Measurements from ENCODE around the gene MBD5. TPM values are rescaled to one million over a fixed set of nuclear protein-coding genes. Genes with fewer than 3 reads are reported as not detected.

The MBD5 gene
- polyA plus RNA-seq, 1 of the 3 experiments (the other 2 are of a cell fraction), result 7.4 TPM

GRCh38 chr2:148067801-148068200, 46.9 kb downstream of the MBD5 start (continued):
- TF ChIP-seq, protein P1, sequence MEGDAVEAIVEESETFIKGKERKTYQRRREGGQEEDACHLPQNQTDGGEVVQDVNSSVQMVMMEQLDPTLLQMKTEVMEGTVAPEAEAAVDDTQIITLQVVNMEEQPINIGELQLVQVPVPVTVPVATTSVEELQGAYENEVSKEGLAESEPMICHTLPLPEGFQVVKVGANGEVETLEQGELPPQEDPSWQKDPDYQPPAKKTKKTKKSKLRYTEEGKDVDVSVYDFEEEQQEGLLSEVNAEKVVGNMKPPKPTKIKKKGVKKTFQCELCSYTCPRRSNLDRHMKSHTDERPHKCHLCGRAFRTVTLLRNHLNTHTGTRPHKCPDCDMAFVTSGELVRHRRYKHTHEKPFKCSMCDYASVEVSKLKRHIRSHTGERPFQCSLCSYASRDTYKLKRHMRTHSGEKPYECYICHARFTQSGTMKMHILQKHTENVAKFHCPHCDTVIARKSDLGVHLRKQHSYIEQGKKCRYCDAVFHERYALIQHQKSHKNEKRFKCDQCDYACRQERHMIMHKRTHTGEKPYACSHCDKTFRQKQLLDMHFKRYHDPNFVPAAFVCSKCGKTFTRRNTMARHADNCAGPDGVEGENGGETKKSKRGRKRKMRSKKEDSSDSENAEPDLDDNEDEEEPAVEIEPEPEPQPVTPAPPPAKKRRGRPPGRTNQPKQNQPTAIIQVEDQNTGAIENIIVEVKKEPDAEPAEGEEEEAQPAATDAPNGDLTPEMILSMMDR (IDR thresholded peaks at IDR 0.05), result no peak
- TF ChIP-seq NRF1 (IDR thresholded peaks at IDR 0.05; ENCODE audit: low read depth, low read length), result no peak
- TF ChIP-seq, protein P2, sequence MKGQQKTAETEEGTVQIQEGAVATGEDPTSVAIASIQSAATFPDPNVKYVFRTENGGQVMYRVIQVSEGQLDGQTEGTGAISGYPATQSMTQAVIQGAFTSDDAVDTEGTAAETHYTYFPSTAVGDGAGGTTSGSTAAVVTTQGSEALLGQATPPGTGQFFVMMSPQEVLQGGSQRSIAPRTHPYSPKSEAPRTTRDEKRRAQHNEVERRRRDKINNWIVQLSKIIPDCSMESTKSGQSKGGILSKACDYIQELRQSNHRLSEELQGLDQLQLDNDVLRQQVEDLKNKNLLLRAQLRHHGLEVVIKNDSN (IDR thresholded peaks at IDR 0.05; ENCODE audit: borderline replicate concordance, low read depth), result no peak

GRCh38 chr2:148071351-148071750, 50.5 kb downstream of the MBD5 start:
- H4K20me1 ChIP-seq (ENCODE audit: insufficient read depth), result no peaks in the 10 kb centered on the region
- no peak overlapping the region for H3K4me3 ChIP-seq (ENCODE audit: low read depth in 2 of 2, low read length in 1 of 2)
- H3K4me2 ChIP-seq, result no peak overlapping the region
- H3K27me3 ChIP-seq (ENCODE audit: insufficient read depth), result no peaks in the 10 kb centered on the region
- ChIA-PET POLR2A (no interaction called here), CTCF (no interaction called here)
- no peaks in the 10 kb centered on the region for H3K9me3 ChIP-seq
- H3K27ac ChIP-seq (ENCODE audit: low read depth in 2 of 2, low read length in 1 of 2), result no peak overlapping the region
- DNase-seq, result no peak
- H2AFZ ChIP-seq (ENCODE audit: low read depth), result no peak overlapping the region
- WGBS (ENCODE audit: low lambda C conversion rate), result 98% methylated on average over 4 of the region's 4 CpGs
- H3K36me3 ChIP-seq (replicated peaks in 1 of 2; ENCODE audit: control insufficient read depth in 1 of 2, insufficient read depth in 2 of 2, low read length in 1 of 2), result peaks cover 0 to 2% of the 10 kb centered on the region in 2 experiments
- TF ChIP-seq MXI1 (IDR thresholded peaks at IDR 0.05; ENCODE audit: low read depth, low read length) (no peak), TAF1 (IDR thresholded peaks at IDR 0.05; ENCODE audit: borderline replicate concordance, low read depth, low read length) (no peak), FOXJ3 (CRISPR knock-in tag; IDR thresholded peaks at IDR 0.05) (no peak), USF2 (IDR thresholded peaks at IDR 0.05; ENCODE audit: borderline replicate concordance, low read depth, low read length) (no peak), NFIC (IDR thresholded peaks at IDR 0.05; ENCODE audit: borderline replicate concordance) (no peak)
- TF ChIP-seq, protein P3, sequence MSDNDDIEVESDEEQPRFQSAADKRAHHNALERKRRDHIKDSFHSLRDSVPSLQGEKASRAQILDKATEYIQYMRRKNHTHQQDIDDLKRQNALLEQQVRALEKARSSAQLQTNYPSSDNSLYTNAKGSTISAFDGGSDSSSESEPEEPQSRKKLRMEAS (IDR thresholded peaks at IDR 0.05; ENCODE audit: low read depth), result no peak
- TF ChIP-seq, protein P4, sequence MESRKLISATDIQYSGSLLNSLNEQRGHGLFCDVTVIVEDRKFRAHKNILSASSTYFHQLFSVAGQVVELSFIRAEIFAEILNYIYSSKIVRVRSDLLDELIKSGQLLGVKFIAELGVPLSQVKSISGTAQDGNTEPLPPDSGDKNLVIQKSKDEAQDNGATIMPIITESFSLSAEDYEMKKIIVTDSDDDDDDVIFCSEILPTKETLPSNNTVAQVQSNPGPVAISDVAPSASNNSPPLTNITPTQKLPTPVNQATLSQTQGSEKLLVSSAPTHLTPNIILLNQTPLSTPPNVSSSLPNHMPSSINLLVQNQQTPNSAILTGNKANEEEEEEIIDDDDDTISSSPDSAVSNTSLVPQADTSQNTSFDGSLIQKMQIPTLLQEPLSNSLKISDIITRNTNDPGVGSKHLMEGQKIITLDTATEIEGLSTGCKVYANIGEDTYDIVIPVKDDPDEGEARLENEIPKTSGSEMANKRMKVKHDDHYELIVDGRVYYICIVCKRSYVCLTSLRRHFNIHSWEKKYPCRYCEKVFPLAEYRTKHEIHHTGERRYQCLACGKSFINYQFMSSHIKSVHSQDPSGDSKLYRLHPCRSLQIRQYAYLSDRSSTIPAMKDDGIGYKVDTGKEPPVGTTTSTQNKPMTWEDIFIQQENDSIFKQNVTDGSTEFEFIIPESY (IDR thresholded peaks at IDR 0.05; ENCODE audit: borderline replicate concordance, low read depth), result no peak
- 0 out of 2 replicates have a peak, but pooled peaks cover 3% of the 10 kb centered on the region for H3K9me2 ChIP-seq
- no peaks in the 10 kb centered on the region for H3F3A ChIP-seq (replicated peaks; ENCODE audit: insufficient read depth)
- no peaks in the 10 kb centered on the region; a peak in 1 of 4 replicates for H3K4me1 ChIP-seq (ENCODE audit: control insufficient read depth in 1 of 2, insufficient read depth in 2 of 2, low read depth in 1 of 2, low read length in 1 of 2)
- H3K9ac ChIP-seq, result no peak overlapping the region
- no peaks in the 10 kb centered on the region for H3K79me2 ChIP-seq (ENCODE audit: insufficient read depth)

All from SK-N-SH (cell line).